ENCODE data around the gene KRT8.
A peak's percentile ranks its signal among the peaks of the same experiment; 100 is the strongest.
"Not testable (repeated sequence)": the region's sequence is repeated elsewhere in the genome, so short reads cannot be mapped to it uniquely, and the experiment has no call there.

Gene KRT8

GRCh38 chr12:52873832-52874572 lies 30.9 kb downstream of the KRT8 start:
- DNase-seq: peak; percentile 37

- no peak for DNase-seq
Measured at GRCh38 chr12:52873513-52873831, 31.4 kb downstream of the KRT8 start.

GRCh38 chr12:52872644-52873389 lies 32.1 kb downstream of the KRT8 start:
- no peak for DNase-seq

GRCh38 chr12:52871291-52872039 lies 33.4 kb downstream of the KRT8 start:
- DNase-seq: no peak

GRCh38 chr12:52870361-52871290 lies 34.2 kb downstream of the KRT8 start:
- DNase-seq: peak; percentile 63

GRCh38 chr12:52867642-52868041 lies 37.2 kb downstream of the KRT8 start:
- no peak for DNase-seq

GRCh38 chr12:52867152-52867551 lies 37.7 kb downstream of the KRT8 start:
- no peak for DNase-seq

GRCh38 chr12:52865090-52865944 lies 39.6 kb downstream of the KRT8 start:
- DNase-seq: no peak

GRCh38 chr12:52862023-52862422 lies 42.9 kb downstream of the KRT8 start:
- no peak for DNase-seq

- DNase-seq: no peak
Measured at GRCh38 chr12:52861511-52861910, 43.4 kb downstream of the KRT8 start.

- no peak for DNase-seq
Measured at GRCh38 chr12:52860102-52860823, 44.6 kb downstream of the KRT8 start.

- no peak for DNase-seq
Measured at GRCh38 chr12:52857500-52857899, 47.4 kb downstream of the KRT8 start.

- DNase-seq: no peak
Measured at GRCh38 chr12:52856787-52857186, 48.1 kb downstream of the KRT8 start.

- DNase-seq: not testable (repeated sequence)
Measured at GRCh38 chr12:52856077-52856476, 48.8 kb downstream of the KRT8 start.

- DNase-seq: no peak
Measured at GRCh38 chr12:52851787-52852186, 53.1 kb downstream of the KRT8 start.

GRCh38 chr12:52850681-52851080 lies 54.2 kb downstream of the KRT8 start:
- DNase-seq: no peak

- no peak for DNase-seq
Measured at GRCh38 chr12:52849511-52849910, 55.4 kb downstream of the KRT8 start.

GRCh38 chr12:52848661-52849255 lies 56.1 kb downstream of the KRT8 start, which contains the start of gene KRT78:
Gene KRT78 (minus strand): TSS chr12:52848994. CDS start chr12:52848930, 64 bp downstream.
- DNase-seq: no peak

GRCh38 chr12:52847335-52848102 lies 57.4 kb downstream of the KRT8 start:
- DNase-seq: no peak
